ENCODE data around the gene ADH4. TPM values are rescaled to one million over a fixed set of nuclear protein-coding genes. Genes with fewer than 3 reads are reported as not detected.
"Not testable (repeated sequence)": the region's sequence is repeated elsewhere in the genome, so short reads cannot be mapped to it uniquely, and the experiment has no call there.

Gene ADH4
- not detected in 2 replicates for total RNA-seq (2021)
- percentile 17 among the genes with signal in this experiment for Bru-seq, nascent RNA
- percentile 4 among the genes with signal in this experiment for BruChase-seq, experiment 1, labeled RNA remaining after a 2-hour chase
- BruChase-seq, experiment 2, labeled RNA remaining after a 6-hour chase, result percentile 15 among the genes with signal in this experiment
- long read RNA-seq, result 0 reads

GRCh38 chr4:99144070-99144469, at the start of gene ADH4:
Gene ADH4 (minus strand): TSS chr4:99144297. CDS start chr4:99144222, 75 bp downstream.
- Histone ChIP-seq H3K4me1 (ENCODE audit: insufficient read depth, low read length, poor library complexity, severe bottlenecking) (no peaks in the 10 kb centered on the region), H3K9me3 (ENCODE audit: low read depth, low read length, poor library complexity, severe bottlenecking) (no peaks in the 10 kb centered on the region), H3K36me3 (ENCODE audit: insufficient read depth, low read length, poor library complexity, severe bottlenecking) (no peaks in the 10 kb centered on the region), H3K27ac (ENCODE audit: low read depth, low read length, poor library complexity, severe bottlenecking) (no peak within 1 kb of the TSS), H3K4me3 (ENCODE audit: low read depth, low read length, poor library complexity, severe bottlenecking) (no peak within 1 kb of the TSS), H3K27me3 (replicated peaks; ENCODE audit: insufficient read depth, low read depth, low read length, poor library complexity) (no peaks in the 10 kb centered on the region)
- peak; percentile 19 for DNase-seq (ENCODE audit: low spot score)
- CTCF ChIA-PET, result no interaction called here
- BruUV-seq (replicated peaks), result no TSS peak
- POLR2A ChIA-PET (ENCODE audit: low non-redundant PET), result no interaction called here
- TF ChIP-seq CTCF (conservative IDR thresholded peaks at IDR 0.05; ENCODE audit: low read depth, low read length) (no peak), EZH2 (IDR thresholded peaks at IDR 0.05; ENCODE audit: borderline replicate concordance, low read depth, low read length, poor library complexity, severe bottlenecking) (no peak)
- intact Hi-C loops (cut with micrococcal nuclease; ENCODE audit: unreplicated experiment), result no loop called here

GRCh38 chr4:99190336-99190735, 46.2 kb upstream of the ADH4 start:
- Histone ChIP-seq H3K27me3 (replicated peaks; ENCODE audit: insufficient read depth, low read depth, low read length, poor library complexity) (no peaks in the 10 kb centered on the region), H3K4me3 (ENCODE audit: low read depth, low read length, poor library complexity, severe bottlenecking) (no peak overlapping the region), H3K9me3 (ENCODE audit: low read depth, low read length, poor library complexity, severe bottlenecking) (peaks cover 5% of the 10 kb centered on the region), H3K27ac (ENCODE audit: low read depth, low read length, poor library complexity, severe bottlenecking) (peak overlapping the region; percentile 74), H3K4me1 (ENCODE audit: insufficient read depth, low read length, poor library complexity, severe bottlenecking) (no peaks in the 10 kb centered on the region), H3K36me3 (ENCODE audit: insufficient read depth, low read length, poor library complexity, severe bottlenecking) (no peaks in the 10 kb centered on the region)
- ChIA-PET POLR2A (ENCODE audit: low non-redundant PET) (interaction anchor here (0.9 kb wide), 1 partner anchor 32 kb away, joined by 3 read pairs; no protein-coding TSS in a partner anchor), CTCF (no interaction called here)
- peak; percentile 82 for DNase-seq (ENCODE audit: low spot score)
- intact Hi-C loops (cut with micrococcal nuclease; ENCODE audit: unreplicated experiment), result no loop called here
- no TSS peak for BruUV-seq (replicated peaks)
- TF ChIP-seq EZH2 (IDR thresholded peaks at IDR 0.05; ENCODE audit: borderline replicate concordance, low read depth, low read length, poor library complexity, severe bottlenecking) (no peak), CTCF (conservative IDR thresholded peaks at IDR 0.05; ENCODE audit: low read depth, low read length) (no peak)

- CTCF ChIA-PET; H3K9me3 ChIP-seq (ENCODE audit: low read depth, low read length, poor library complexity, severe bottlenecking); H3K36me3 ChIP-seq (ENCODE audit: insufficient read depth, low read length, poor library complexity, severe bottlenecking); intact Hi-C loops (cut with micrococcal nuclease; ENCODE audit: unreplicated experiment); BruUV-seq (replicated peaks); H3K27me3 ChIP-seq (replicated peaks; ENCODE audit: insufficient read depth, low read depth, low read length, poor library complexity); DNase-seq (ENCODE audit: low spot score); H3K4me1 ChIP-seq (ENCODE audit: insufficient read depth, low read length, poor library complexity, severe bottlenecking); H3K4me3 ChIP-seq (ENCODE audit: low read depth, low read length, poor library complexity, severe bottlenecking): not testable (repeated sequence)
- peak overlapping the region; percentile 74 for H3K27ac ChIP-seq (ENCODE audit: low read depth, low read length, poor library complexity, severe bottlenecking)
- POLR2A ChIA-PET (ENCODE audit: low non-redundant PET), result interaction anchor here (0.9 kb wide), 1 partner anchor 32 kb away, joined by 3 read pairs; no protein-coding TSS in a partner anchor
Observed at GRCh38 chr4:99189900-99190299, 45.8 kb upstream of the ADH4 start.

- no peaks in the 10 kb centered on the region for H3K4me1 ChIP-seq (ENCODE audit: insufficient read depth, low read length, poor library complexity, severe bottlenecking)
- no peaks in the 10 kb centered on the region for H3K27me3 ChIP-seq (replicated peaks; ENCODE audit: insufficient read depth, low read depth, low read length, poor library complexity)
- CTCF ChIA-PET, result no interaction called here
- no peak for DNase-seq (ENCODE audit: low spot score)
- no peaks in the 10 kb centered on the region for H3K36me3 ChIP-seq (ENCODE audit: insufficient read depth, low read length, poor library complexity, severe bottlenecking)
- no peak overlapping the region for H3K4me3 ChIP-seq (ENCODE audit: low read depth, low read length, poor library complexity, severe bottlenecking)
- no TSS peak for BruUV-seq (replicated peaks)
- no peak overlapping the region for H3K27ac ChIP-seq (ENCODE audit: low read depth, low read length, poor library complexity, severe bottlenecking)
- intact Hi-C loops (cut with micrococcal nuclease; ENCODE audit: unreplicated experiment), result no loop called here
- POLR2A ChIA-PET (ENCODE audit: low non-redundant PET), result no interaction called here
- H3K9me3 ChIP-seq (ENCODE audit: low read depth, low read length, poor library complexity, severe bottlenecking), result no peaks in the 10 kb centered on the region
- TF ChIP-seq CTCF (conservative IDR thresholded peaks at IDR 0.05; ENCODE audit: low read depth, low read length) (no peak), EZH2 (IDR thresholded peaks at IDR 0.05; ENCODE audit: borderline replicate concordance, low read depth, low read length, poor library complexity, severe bottlenecking) (no peak)
Observed at GRCh38 chr4:99186029-99186428, 41.9 kb upstream of the ADH4 start.

All from A673 (cell line).